ENCODE data around the gene FARS2.
"Not testable (repeated sequence)": the region's sequence is repeated elsewhere in the genome, so short reads cannot be mapped to it uniquely, and the experiment has no call there.

Gene FARS2

DNA sequence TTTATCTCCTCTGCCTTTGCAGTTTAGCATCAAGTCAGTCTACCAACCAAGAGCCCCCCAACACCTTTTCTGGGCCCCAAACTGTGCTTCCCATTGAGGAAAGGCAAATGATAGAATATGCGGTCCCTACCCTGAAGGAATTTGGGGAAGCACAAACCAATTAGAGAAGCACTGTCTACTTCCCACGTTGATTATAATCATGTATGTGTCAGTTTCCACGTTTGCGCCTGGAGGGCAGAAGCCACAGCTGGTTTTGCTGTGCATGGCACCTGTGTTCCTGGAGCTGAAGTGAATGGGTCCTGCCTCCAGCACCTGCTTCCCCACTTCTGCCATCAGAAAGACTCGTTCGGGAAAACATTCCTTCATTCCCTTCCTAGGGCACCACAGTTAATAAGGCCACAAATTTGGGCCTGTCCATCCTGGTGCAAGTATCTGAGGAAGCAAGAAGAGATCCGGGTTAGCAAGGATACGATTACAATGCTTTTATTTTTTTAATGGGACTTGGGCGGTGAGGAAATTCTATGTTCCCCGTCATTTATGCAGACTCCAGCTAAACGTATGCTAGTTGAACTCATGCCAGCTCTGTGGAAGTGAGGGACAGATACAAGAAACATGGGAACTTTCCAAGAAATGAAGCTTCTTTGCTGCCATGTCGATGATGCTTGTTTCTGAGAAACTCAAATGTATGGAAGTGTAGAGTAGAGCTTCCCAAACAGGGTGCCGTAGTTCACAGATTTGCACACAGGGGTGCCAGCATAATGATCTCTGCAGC, 411.9 kb downstream of the FARS2 start:
- no peak for DNase-seq

GRCh38 chr6:5674141-5674540, 412.8 kb downstream of the FARS2 start:
- no peak for DNase-seq

DNA sequence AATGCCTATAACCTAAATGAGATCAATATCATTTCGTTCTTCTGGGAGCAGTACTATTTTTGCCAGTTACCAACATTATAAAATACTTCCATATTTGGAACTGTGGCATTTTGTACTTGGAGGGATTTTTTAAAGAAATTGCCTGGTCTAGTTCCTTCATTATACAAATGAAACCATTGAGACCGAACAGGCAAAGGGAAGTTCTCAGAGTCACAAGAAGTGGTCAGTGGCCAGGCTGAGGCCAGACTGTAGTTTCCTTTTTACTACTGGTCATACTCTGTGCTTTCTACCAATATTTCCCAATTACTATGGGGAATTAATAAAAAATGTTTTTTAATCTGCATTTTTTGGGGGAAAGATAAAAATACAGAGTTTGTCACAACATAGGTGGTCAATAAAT, 413.4 kb downstream of the FARS2 start:
- DNase-seq, result peak; percentile 78

- DNase-seq, result no peak
Observed at GRCh38 chr6:5676701-5677100, 415.4 kb downstream of the FARS2 start.

GRCh38 chr6:5677219-5678000, 416.1 kb downstream of the FARS2 start:
- DNase-seq, result no peak

GRCh38 chr6:5679270-5679669, 418.0 kb downstream of the FARS2 start:
- no peak for DNase-seq

DNA sequence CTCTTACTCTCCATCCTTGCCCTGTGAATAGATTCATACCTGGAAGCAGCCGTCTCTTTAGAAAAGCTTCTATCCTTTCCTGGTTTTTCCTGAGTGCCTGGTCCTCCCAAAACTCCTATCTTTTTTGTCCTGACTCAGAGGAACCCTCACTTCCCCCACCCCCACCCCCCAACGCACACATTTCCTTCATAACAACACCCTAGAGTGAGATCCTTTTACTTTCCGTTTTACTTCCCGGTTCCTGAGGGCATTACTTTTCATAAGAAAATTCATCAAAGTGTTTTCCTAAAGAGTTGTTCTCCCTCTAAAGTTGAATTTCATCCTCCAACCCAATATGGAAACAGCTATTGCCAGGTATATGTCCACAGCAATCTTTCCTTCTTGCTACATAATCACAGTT, 418.4 kb downstream of the FARS2 start:
- no peak for DNase-seq

DNA sequence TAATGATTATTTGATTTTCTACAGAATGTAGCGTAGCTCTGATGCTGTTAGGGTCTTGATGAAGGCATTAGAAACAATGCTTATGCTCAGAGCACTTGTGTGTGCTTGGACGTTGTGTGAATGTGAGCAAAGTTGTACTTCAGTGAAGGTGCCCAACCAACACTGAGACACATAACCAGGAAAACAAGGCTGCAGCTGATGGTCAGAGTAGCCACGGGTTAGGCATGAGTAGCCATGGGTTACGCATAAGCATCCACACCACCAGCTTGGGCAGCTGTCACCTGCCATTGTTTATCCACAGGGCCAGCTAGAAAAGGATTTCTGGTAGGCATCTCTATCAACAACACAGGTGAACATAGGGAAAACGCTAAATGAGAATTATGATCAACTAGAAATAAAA, 418.8 kb downstream of the FARS2 start:
- DNase-seq, result no peak

DNA sequence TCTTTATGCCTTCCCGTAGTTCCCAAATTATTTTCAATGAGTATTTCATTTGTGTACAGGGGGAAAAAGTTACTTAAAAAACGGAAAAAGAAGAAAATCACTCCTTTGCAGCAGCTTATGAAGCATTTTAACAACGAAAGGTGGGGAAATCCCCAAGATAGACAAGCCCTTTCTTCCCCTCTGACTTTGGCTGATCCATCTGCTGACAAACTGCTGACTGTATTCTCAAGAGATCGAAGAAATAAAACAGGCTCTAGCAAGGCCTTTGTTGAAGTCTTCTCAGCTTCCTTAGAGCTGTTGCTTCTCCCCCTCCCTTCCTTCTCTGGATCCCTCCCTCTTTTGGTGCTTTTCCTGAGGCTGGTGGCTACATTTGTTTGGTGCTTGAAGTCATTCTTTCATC, 420.2 kb downstream of the FARS2 start:
- no peak for DNase-seq

GRCh38 chr6:5682530-5682929, 421.2 kb downstream of the FARS2 start:
- no peak for DNase-seq

DNA sequence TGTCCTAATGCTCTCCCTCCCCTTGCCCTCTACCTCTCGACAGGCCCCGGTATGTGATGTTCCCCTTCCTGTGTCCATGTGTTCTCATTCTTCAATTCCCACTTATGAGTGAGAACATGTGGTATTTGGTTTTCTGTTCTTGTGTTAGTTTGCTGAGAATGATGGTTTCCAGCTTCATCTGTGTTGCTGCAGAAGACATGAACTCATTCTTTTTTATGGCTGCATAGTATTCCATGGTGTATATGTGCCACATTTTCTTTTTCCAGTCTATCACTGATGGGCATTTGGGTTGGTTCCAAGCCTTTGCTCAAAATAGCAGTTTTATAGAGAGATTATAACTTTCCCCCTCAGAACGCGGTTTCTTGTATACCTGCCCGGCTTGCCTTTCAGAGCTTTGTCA, 422.4 kb downstream of the FARS2 start:
- not testable (repeated sequence) for DNase-seq

DNA sequence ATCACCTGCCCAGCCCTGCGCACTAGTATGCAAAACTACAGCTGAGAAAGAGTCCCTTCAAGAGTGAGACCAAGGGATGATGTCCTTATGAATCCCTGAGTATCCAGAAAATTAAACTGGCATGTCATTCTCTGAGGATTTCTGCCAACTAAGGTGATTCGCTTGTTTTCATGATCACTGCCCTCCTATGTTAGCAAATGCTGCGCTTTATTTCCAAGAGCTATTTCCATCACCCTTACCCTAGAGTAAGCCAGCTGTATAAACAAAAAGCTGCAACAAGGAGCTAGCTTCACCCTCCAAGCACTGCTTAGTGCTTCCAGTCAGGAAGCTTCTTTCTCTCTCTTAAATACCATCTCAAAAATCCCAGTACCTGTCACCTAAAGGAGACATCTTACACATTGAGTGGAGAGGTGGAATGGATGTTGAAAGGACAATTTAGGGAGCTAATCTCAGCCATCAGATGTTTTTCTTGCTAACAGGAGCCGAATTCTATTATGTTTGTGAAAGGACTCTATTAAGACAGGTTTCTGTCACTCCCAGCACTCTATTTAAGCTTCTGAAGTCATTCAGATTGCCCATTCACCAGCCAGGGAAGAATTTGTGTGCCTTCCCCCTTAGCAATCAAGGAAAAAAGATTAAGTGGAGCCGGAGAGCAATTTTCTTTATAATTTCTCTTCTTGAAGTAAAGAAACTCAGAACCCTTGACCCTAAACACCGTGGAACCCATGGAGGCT, 423.2 kb downstream of the FARS2 start:
- no peak for DNase-seq

- DNase-seq, result no peak
Observed at GRCh38 chr6:5693225-5694145, 432.2 kb downstream of the FARS2 start.

GRCh38 chr6:5695260-5696245, 434.2 kb downstream of the FARS2 start:
- peak; percentile 59 for DNase-seq

GRCh38 chr6:5697508-5697907, 436.2 kb downstream of the FARS2 start:
- no peak for DNase-seq

DNA sequence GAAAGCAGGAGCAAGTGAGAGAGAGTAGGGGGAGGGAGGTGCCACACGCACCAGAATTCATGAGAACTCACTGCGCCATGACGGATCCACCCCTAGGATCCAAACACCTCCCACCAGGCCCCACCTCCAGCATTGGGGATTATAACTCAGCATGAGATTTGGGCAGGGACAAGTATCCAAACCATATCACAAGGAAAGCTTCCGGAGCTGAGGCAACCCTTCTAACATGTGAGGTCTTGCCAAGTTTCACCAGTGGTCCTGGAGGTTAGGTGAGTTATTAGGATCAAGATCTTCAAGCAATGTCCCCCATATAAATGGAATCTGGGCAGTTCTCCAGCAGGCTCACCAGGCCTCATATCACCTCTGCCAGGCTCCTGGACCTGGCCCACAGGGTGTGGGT, 437.0 kb downstream of the FARS2 start:
- no peak for DNase-seq

- DNase-seq, result peak; percentile 95
Observed at GRCh38 chr6:5699064-5699463, 437.8 kb downstream of the FARS2 start.

DNA sequence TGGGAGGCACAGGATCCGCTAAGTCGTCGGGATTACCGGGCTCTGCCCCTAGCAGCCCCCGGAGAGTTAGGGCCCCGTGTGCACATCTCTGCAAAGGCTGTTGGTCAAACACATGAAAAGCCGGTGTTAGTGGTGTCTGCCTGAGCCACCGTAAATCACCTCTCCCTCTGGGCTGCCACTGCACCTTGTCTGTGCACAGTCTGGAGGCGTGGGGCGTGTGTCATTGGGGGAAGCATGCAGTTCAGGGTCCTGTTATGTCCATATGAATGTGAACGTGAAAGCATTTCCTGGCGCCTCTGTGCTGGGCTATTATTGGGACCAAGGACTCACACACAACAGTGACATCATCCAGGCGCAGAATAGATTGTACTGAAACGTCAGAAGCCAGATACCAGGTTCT, 439.9 kb downstream of the FARS2 start:
- DNase-seq, result no peak

- no peak for DNase-seq
Observed at GRCh38 chr6:5704708-5705107, 443.4 kb downstream of the FARS2 start.

GRCh38 chr6:5705252-5705651, 443.9 kb downstream of the FARS2 start:
- DNase-seq, result no peak
